ENCODE data around the gene CBY2.

- no peak for TF ChIP-seq CTCF (IDR thresholded peaks at IDR 0.05)
- TF ChIP-seq POLR2A (IDR thresholded peaks at IDR 0.05) = no peak
These were observed 9.8 kb downstream of the CBY2 start for GRCh38 chr13:45711951-45712350.
